ENCODE data around the gene ARSJ.

DNA sequence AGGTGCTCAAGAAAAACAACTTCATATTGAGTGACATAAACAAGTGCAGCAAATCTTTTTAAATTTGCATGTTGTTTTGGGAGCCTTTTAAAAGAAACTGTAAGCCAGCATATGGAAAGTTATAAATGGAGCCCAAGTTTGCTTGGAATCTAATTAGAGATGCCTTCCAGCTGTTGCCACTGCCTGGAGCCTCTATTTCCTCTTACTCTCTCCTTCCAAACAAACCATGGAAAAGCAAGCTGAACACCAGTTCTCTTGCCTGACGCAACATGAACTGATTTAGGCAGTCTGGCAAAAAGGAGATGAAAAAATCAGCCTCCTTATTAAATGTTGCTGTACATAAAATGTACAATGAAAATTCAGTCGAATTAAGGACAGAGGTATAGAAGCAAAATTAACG, 21.5 kb downstream of the ARSJ start:
- no peak for TF ChIP-seq CTCF (IDR thresholded peaks at IDR 0.05)
- TF ChIP-seq POLR2A (IDR thresholded peaks at IDR 0.05) = no peak

All from right lobe of liver (tissue), 4 donors.